Stimulated activated CD4-positive, alpha-beta T cell treated with anti-CD3 and anti-CD28 coated beads, TNF-alpha, amount 100 ng/mL, for 4 hours (primary cell): ENCODE results near the gene KIRREL1.

Experiments used
- DNase-seq, 3 experiments: peaks; one replicate each; pipeline ENCODE4 v3.0.0-alpha.2; 2020; ENCODE audit warnings: low read depth in 3 of 3

Gene KIRREL1

DNA sequence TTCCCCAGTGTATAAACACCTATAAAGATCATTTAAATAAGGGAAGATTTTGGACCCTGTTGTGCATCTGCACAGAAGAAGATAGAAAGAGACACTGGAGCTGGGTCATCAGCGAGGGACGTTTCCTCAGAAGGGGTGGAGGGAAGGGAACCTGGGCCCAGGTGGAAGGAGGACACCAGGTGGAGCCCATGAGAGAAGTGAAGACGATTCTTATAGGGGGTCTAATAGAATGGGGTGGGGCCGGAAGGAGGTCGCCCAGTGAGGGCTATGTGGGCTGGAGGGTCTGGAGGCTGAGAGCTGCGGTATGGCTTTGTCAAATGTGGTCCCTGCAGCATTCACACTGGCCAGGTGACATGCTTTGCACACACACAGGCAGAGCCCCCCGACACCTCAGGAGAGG is 13.7 kb downstream of the KIRREL1 start:
- no peak for DNase-seq

- no peak for DNase-seq
These were observed 14.4 kb downstream of the KIRREL1 start for GRCh38 chr1:158007667-158008386.

- DNase-seq = no peak
These were observed 15.2 kb downstream of the KIRREL1 start for GRCh38 chr1:158008630-158009029.

DNA sequence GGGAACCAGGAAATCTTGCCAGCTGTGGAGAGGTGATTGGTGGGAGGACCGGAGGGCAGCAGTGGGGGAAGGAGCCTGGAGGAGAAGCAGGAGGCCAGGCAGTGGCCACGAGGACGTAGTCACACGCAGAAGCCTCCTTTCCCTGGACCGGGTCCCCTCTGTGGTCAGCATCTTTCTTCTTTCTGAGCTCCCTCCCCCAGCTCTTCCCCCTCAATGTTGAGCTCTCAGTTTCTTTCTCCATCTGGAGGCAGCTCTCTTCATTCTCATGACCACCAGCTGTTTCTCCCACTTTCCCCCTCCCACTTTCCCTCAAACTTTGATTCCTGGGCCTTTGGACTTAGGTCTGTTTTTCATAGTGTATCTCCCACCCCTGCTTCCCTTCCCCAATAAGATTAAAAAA is 18.3 kb downstream of the KIRREL1 start:
- DNase-seq = no peak

- DNase-seq = no peak
These were observed 20.6 kb downstream of the KIRREL1 start for GRCh38 chr1:158013840-158014730.

DNA sequence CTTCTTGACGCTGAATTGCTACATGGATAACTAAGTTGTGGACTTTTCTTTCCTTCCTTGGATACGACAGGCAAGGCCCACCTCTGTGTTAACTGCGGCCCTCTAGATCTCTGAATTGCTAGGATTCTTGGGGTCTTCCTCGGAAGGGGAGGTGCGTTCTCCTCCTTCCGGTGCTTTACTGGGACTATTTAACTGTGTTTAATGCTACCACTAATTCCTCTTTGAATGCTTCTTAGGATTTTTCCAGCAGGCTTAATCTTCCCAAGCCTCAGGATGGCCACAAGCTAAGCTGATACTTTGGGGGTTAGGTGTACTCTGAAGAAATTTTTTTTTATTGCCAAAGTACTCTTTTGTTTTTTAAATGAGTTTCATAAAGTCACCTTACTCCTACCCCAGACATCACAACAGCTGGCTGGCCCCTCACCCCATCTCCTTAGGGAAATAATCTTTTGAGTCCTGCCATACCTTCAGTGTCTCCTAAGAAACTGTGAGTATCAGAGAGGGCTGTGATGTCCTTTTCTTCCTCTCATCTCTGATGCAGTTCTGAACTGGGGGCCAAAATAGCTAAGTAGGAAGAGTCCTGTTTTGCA is 21.4 kb downstream of the KIRREL1 start:
- no peak for DNase-seq

- DNase-seq = no peak
These were observed 23.3 kb downstream of the KIRREL1 start for GRCh38 chr1:158016651-158017335.

GRCh38 chr1:158017800-158018595 is 24.6 kb downstream of the KIRREL1 start:
- DNase-seq = no peak

- DNase-seq = no peak
These were observed 25.9 kb downstream of the KIRREL1 start for GRCh38 chr1:158019171-158019868.

DNA sequence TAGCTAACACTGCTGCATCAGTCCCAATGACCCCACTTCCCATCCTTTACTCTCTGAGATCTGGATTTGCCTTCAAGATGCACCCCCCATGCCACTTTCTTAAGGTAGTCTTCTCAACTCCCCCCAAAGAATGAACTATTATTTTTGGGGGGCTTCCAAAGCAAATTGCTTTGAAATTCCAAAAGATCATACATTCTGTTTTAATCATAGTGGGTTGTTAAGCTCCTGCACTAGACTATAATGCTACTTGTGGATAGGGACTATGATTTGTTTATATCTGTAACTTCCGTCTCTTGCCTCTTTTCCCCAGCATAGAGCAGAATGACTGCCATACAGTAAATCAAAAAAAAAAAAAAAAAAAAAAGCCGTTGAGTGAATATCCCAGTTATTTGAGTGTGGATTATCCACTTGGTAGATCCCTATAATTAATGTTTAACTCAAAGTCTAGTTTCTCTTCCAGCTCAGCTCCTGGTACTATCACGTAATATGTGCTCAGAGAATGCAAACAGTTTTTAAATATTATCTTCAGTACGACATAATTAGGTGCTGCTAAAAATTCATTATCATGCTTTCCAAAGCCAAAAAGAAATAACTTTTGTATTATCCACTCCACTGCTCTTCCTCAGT is 26.9 kb downstream of the KIRREL1 start:
- no peak for DNase-seq

GRCh38 chr1:158020886-158021620 is 27.6 kb downstream of the KIRREL1 start:
- no peak for DNase-seq

DNA sequence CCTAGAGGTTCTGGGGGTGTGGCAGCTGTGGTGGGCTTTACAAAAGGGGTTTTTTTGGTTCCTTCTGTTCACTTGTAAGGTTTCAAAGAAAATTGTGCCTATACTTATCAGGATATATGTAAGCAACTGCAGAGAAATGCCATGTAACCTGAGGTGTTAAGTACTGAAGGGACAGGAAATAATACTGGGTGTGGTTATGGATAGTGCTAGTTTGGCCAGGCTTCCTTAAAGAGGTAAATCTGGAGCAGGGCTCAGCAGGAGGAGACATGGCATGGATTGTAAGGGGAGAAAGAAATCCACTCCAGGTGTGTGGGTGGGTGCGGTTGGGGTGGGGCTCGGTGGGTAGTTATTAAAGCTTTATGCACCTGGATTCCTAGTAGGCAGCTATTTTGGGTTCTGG is 28.3 kb downstream of the KIRREL1 start:
- DNase-seq = no peak

DNA sequence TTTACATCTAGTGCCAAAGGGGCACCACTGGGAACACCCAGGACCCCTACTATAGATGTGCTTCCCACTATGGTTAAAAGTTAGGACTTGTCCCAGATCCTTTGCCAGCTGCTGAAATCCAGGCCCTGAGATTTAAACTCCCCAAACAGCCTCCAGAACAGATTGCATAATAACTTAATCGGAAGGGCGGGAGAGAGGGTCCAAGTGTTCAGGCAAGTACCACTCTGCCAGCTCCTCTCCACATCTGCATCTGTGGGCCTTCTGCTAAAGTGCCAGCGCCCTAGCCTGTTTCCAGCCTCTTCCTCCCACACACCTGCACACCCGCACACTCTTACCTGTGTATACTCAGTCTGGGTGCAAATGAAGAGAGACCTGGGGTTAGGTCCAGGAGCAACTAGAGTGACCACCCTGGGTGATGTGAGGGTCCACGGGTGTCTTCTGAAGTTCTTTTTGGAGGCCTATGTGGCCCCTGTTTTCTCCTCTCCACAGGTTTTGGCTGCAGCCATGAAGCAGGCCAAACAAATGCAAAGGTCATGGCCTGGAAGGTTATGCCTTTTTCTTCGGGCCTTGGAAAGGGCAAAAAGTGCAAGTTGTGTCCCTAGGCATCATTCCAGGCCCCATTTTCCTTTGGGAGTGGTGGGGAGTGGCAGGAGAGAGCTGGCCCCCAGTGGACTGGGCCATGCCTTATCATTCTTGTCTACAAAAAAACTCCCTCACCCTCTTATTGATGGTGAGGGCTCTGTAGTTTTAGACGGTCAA is 29.3 kb downstream of the KIRREL1 start:
- DNase-seq = no peak

- DNase-seq = no peak
These were observed 31.3 kb downstream of the KIRREL1 start for GRCh38 chr1:158024737-158025136.

DNA sequence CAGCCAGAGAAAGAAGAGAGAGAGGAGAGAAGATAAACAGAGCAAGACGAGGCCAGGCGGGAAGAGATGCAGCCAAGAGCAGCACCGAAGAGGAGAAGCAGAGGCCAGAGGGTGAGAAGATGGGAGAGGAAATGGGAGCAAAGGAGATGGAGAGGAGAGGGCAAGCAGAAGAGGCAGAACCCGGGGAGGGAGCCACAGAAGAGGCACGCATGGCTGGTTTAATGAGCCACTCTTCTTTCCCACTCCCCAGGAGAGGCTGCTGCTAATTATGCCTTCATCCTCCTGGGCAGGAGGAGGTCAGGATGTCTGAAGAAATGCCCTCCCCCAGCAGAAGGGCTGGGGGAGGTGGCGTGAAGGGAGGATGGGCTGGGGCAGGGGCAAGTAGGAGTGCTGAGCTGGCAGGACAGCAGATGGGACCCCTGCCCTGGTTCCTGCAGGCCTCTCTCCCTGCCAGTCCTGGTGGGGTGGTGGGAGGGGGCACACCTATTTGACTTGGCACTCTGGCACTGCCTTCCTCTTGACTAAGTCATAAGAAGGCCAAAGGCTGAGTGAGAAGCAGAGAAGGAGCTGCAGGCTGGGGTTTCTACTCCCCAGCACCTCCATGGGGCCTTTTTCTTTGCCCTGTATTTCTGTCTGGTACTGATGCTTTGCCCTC is 32.3 kb downstream of the KIRREL1 start:
- DNase-seq = no peak

GRCh38 chr1:158026651-158027050 is 33.2 kb downstream of the KIRREL1 start:
- no peak for DNase-seq

DNA sequence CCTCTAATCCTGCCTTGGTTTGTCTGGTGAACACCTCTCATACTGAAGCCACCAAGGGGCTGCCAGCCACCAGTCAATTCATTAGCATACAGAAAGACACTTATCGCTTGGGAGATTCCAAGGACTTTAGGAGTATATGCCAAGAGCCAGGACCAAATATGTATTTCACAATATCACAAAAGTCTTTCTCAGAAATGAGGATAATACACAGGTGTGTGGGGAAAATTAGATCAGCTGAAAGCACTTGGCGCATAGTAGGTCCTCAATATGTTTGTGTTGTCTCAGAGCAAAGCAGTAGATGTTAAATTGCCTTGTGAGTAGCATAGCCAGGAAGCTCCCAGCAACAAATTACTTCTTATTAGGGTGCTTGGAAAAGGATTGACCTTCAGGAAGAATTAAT is 34.1 kb downstream of the KIRREL1 start:
- DNase-seq = no peak

DNA sequence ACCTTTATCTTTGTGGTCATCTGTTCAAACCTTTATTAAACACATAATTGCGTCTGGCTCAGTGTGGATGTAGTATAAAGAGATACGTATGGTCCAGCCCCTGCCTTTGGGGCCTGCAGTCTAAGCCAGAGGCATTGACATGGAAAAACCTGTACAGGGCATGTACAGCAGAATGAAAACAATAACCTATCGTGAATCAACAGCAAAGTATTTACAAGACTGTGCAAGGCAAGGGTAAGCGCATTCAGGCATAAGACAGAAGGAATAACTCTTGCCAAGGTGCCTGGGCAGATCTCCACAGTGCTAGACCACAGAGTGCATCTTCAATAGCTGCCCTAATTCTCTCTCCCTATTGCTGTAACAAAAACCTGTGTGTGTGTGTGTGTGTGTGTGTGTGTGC is 35.5 kb downstream of the KIRREL1 start:
- no peak for DNase-seq
